GM19025 (cell line): ENCODE data around the gene ABHD18.
A peak's percentile ranks its signal among the peaks of the same experiment; 100 is the strongest.
"Not testable (repeated sequence)": the region's sequence is repeated elsewhere in the genome, so short reads cannot be mapped to it uniquely, and the experiment has no call there.

Experiments
- ATAC-seq: cut with Tn5 transposase; IDR thresholded peaks from one replicate; pipeline ENCODE4 v1.9.1; 2021; ENCODE audit warnings: mild to moderate bottlenecking, low read depth, moderate library complexity; ENCODE audit not compliant: unreplicated experiment

The ABHD18 gene

DNA sequence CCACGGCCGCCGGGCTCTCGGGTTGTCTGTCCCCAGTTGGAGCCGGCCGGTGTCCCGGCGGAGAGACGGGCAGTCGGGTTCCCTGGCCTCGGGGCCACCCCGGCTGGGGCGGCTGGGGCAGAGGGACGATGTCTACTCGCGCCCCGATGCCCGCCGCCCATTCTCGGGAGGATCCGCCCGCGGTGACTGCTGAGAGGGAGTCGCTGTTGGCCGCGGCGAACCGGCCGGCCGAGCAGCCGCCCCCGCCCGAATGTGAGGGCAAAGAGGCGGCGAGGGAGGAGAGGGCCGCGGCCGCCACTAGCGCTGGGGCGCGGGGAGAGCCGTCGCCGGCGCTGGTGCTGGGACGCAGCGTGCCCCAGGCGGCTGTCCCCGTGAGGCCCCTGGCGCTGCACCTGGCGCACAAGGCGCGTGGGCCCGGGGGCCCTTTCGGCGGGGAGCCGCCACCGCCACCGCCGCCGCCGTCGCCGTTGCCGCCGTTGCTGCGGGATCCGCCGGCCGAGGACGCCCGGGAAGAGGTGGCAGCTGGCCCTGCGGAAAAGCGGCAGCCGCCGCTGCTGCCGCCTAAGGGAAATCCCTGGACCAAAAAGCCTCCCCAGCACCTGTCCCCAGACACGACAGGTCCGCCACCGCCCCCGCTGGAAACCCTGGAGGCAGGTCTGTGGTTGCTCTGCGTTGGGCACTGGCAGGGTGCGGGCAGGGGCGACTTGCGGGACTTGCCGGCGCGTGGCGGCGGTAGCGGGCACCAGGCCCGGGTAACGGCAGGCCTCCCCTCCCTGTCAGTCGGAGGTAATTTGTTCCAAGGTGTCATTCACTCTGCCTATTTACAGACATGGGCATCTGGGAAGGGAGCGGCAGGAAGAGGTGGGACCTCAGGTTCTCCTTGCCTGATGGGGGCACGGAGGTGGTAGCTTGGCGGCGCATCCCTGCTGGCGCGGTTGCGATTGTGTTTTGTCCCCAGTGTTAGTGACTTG is 96.6 kb downstream of the ABHD18 start:
- ATAC-seq: peak; percentile 31

DNA sequence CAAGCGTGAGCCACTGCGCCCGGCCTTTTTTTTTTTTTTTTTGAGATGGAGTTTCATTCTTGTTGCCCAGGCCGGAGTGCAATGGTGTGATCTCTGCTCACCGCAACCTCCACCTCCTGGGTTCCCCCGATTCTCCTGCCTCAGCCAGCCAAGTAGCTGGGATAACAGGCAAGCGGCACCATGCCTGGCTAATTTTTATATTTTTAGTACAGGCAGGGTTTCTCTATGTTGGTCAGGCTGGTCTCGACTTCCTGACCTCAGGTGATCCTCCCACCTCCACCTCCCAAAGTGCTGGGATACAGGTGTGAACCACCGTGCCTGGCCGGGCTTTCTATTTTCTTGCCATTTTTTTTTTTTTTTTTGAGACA is 101.2 kb downstream of the ABHD18 start:
- not testable (repeated sequence) for ATAC-seq

DNA sequence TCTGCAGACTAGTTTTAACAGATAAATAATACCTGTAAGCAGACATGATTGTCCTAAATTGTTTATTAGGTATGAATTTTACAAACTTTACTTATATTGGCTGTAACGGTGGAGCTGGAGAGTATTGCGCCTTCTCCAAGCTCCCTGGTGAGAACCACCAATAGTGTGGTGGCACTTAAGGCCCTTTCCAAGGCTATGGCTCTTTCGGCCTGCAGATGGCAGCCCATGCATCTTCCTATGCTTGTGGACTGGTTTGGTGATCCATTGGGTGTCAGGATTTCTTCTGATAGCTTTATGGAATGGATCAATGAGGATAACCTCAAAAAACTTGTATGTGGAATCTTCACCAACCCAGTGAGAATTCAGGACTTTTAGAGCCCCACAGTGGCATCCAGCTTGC is 103.7 kb downstream of the ABHD18 start:
- ATAC-seq: no peak

DNA sequence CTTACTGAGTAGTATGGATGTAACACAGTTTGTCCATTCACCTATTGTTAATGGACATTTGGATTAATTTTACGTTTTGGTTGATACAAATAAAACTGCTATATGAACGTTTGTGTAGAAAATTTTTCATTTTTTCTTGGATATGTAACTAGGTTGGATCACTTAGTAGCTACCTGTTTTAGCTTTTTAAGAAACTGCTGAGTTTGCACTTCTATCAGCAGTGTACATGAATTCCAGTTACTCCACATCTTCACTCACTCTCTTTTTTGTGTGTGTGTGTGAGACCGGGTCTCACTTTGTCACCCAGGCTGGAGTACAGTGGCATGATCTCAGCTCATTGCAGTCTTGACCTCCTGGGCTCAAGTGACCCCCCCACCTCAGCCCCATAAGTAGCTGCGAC is 111.3 kb downstream of the ABHD18 start:
- no peak for ATAC-seq
